ENCODE results near the gene SEC61B.
A peak's percentile ranks its signal among the peaks of the same experiment; 100 is the strongest.
"Not testable (repeated sequence)": the region's sequence is repeated elsewhere in the genome, so short reads cannot be mapped to it uniquely, and the experiment has no call there.

Gene SEC61B

DNA sequence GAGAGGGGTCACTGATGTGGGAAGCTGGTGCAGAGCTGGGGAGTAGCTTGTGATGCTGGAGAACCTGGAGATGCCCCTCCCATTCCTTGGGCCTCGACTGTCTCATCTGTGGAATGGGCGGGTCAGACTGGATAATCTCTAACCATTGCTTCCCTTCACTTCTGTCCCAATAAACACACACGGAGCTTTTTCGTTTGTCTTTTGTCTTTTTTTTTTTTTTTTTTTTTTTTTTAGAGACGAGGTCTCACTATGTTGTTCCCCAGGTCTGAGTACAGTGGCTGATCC is 36.8 kb upstream of the SEC61B start:
- Mint-ChIP-seq H3K4me3 (peak overlapping the region; percentile 54), H3K4me1 (peaks cover 54% of the 10 kb centered on the region), H3K9me3 (no peaks in the 10 kb centered on the region), H3K27ac (peak overlapping the region; percentile 89), H3K36me3 (peaks cover 4% of the 10 kb centered on the region)
- no peak for ATAC-seq
- no peak for DNase-seq (ENCODE audit: low spot score in 2 of 2)

GRCh38 chr9:99185934-99186333 is 36.1 kb upstream of the SEC61B start:
- no peak for DNase-seq (ENCODE audit: low spot score in 2 of 2)
- H3K9me3 Mint-ChIP-seq = no peaks in the 10 kb centered on the region
- peaks cover 47% of the 10 kb centered on the region for H3K4me1 Mint-ChIP-seq
- H3K36me3 Mint-ChIP-seq = peaks cover 4% of the 10 kb centered on the region
- ATAC-seq = no peak
- peak overlapping the region; percentile 89 for H3K27ac Mint-ChIP-seq
- peak overlapping the region; percentile 54 for H3K4me3 Mint-ChIP-seq

DNA sequence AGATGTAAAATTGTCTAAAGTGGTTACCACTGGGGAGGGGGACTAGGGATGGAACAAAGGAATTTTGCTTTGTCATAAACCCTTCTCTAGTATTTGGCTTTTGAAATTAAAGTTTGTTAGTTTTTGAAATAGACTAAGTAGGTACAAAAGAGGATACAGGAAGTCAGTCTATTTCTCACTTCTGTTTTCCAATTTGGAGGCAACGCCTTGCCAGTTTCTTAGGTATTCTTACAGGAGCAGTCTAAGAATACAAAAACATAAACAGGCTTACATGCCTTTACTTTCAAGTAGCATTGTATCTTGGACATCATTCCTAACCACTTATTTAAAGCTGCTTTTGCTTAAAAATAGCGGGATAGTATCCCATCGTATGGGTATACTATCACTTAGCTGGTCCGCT is 34.8 kb upstream of the SEC61B start:
- Mint-ChIP-seq H3K4me1 (peaks cover 34% of the 10 kb centered on the region), H3K9me3 (no peaks in the 10 kb centered on the region), H3K36me3 (no peaks in the 10 kb centered on the region), H3K27ac (peak overlapping the region; percentile 44), H3K4me3 (no peak overlapping the region)
- ATAC-seq (no peak), DNase-seq (ENCODE audit: low spot score in 2 of 2) (no peak)

DNA sequence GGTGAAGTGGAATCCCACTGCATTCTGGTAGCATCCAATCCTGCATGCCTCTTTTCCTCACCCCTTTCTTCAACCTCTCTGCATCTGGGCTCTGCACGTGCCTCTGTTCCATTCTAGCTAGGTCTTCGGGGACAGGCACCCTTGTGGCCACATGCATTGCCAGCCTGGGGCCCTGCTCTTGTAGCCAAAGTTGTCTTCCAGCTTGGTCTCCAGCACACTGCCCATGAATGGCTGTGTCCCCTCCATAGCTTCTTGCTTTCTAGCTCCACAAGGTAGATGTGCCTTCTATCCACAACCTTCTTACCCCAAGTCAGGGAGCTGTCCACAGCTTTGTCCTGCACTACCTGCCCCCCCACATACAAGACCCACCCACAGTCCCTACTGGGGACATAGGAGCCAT is 32.9 kb upstream of the SEC61B start:
- no peaks in the 10 kb centered on the region for H3K36me3 Mint-ChIP-seq
- H3K4me1 Mint-ChIP-seq = peaks cover 17% of the 10 kb centered on the region
- no peaks in the 10 kb centered on the region for H3K9me3 Mint-ChIP-seq
- H3K4me3 Mint-ChIP-seq = no peak overlapping the region
- peak overlapping the region; percentile 29 for H3K27ac Mint-ChIP-seq
- no peak for ATAC-seq
- no peak for DNase-seq (ENCODE audit: low spot score in 2 of 2)

- no peak overlapping the region for H3K27ac Mint-ChIP-seq
- DNase-seq (ENCODE audit: low spot score in 2 of 2) (no peak), ATAC-seq (no peak)
- no peaks in the 10 kb centered on the region for H3K36me3 Mint-ChIP-seq
- peaks cover 8% of the 10 kb centered on the region for H3K4me1 Mint-ChIP-seq
- no peaks in the 10 kb centered on the region for H3K9me3 Mint-ChIP-seq
- no peak overlapping the region for H3K4me3 Mint-ChIP-seq
These were observed 32.0 kb upstream of the SEC61B start for GRCh38 chr9:99189887-99190596.

GRCh38 chr9:99190597-99191283 is 31.3 kb upstream of the SEC61B start:
- Mint-ChIP-seq H3K9me3 (no peaks in the 10 kb centered on the region), H3K27ac (no peak overlapping the region), H3K4me3 (no peak overlapping the region), H3K4me1 (peaks cover 1% of the 10 kb centered on the region), H3K36me3 (no peaks in the 10 kb centered on the region)
- ATAC-seq (no peak), DNase-seq (ENCODE audit: low spot score in 2 of 2) (no peak)

GRCh38 chr9:99192786-99193465 is 29.2 kb upstream of the SEC61B start:
- no peaks in the 10 kb centered on the region for H3K9me3 Mint-ChIP-seq

GRCh38 chr9:99193466-99193821 is 28.6 kb upstream of the SEC61B start:
- Mint-ChIP-seq H3K4me1 (no peaks in the 10 kb centered on the region), H3K4me3 (no peak overlapping the region), H3K27ac (no peak overlapping the region), H3K9me3 (no peaks in the 10 kb centered on the region), H3K36me3 (no peaks in the 10 kb centered on the region)
- DNase-seq (ENCODE audit: low spot score in 2 of 2) (no peak), ATAC-seq (no peak)

More at GRCh38 chr9:99192786-99193465, 29.2 kb upstream of the SEC61B start:
- no peak overlapping the region for H3K4me3 Mint-ChIP-seq
- no peaks in the 10 kb centered on the region for H3K36me3 Mint-ChIP-seq
- H3K27ac Mint-ChIP-seq = no peak overlapping the region
- ATAC-seq = no peak
- no peaks in the 10 kb centered on the region for H3K4me1 Mint-ChIP-seq
- DNase-seq (ENCODE audit: low spot score in 2 of 2) = no peak

- DNase-seq (ENCODE audit: low spot score in 2 of 2); H3K4me1 Mint-ChIP-seq; H3K4me3 Mint-ChIP-seq; H3K36me3 Mint-ChIP-seq; ATAC-seq; H3K27ac Mint-ChIP-seq; H3K9me3 Mint-ChIP-seq: not testable (repeated sequence)
These were observed 25.6 kb upstream of the SEC61B start for GRCh38 chr9:99196484-99196883.

GRCh38 chr9:99197124-99197630 is 24.9 kb upstream of the SEC61B start:
- Mint-ChIP-seq H3K36me3 (no peaks in the 10 kb centered on the region), H3K4me1 (no peaks in the 10 kb centered on the region), H3K9me3 (no peaks in the 10 kb centered on the region), H3K27ac (no peak overlapping the region), H3K4me3 (no peak overlapping the region)
- ATAC-seq (no peak), DNase-seq (ENCODE audit: low spot score in 2 of 2) (no peak)

DNA sequence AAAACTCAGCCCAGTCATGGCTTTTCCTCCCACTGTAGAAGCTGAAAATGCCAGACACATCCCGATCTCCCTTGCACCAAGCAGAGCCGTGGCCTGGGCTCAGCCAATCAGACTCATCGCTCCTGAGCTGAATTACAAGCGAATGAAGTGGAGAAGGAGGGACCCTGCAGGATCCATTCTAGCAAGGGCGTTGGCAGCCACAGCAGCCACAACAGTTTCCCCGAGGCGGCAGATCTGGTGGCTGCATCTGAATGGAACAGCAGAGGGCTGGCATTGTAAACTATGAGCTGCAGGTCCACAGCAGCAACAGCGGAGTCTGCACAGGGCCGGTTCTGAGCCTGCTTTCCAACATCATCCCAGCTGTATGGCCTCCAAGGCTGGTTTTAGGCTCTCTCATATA is 24.1 kb upstream of the SEC61B start:
- Mint-ChIP-seq H3K4me3 (no peak overlapping the region), H3K4me1 (no peaks in the 10 kb centered on the region), H3K9me3 (no peaks in the 10 kb centered on the region), H3K27ac (no peak overlapping the region), H3K36me3 (no peaks in the 10 kb centered on the region)
- DNase-seq (ENCODE audit: low spot score in 2 of 2) (no peak), ATAC-seq (no peak)

DNA sequence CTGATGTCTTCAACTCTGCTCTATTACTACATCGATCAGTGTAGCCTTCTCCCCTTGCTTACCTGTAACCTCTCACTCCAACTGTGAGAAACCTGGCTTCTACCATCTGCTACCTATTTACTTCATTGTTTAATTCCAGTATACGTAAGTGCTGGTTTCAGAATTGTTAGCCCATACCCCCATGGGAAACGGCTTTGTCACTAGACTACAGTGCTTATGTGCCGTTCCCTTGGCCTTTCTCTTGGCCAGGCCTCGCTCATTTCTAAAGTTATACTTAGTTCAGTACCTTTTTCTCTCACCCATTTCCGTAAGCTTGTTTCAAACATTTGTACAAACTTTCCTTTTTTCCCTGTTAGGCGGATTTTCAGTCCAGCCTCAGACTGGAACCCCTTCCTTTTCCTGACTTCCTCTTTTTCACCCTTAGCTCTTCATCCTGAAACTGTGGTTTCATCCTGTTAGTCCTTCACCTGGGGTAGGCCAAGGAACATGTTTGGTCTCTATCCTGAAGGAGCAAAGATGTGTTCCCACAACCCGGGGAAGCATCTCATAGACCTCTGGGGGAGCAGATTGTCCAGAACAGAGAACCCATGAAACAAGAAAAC is 22.0 kb upstream of the SEC61B start:
- no peak for ATAC-seq
- Mint-ChIP-seq H3K27ac (no peak overlapping the region), H3K4me3 (no peak overlapping the region), H3K36me3 (no peaks in the 10 kb centered on the region), H3K9me3 (no peaks in the 10 kb centered on the region), H3K4me1 (no peaks in the 10 kb centered on the region)
- no peak for DNase-seq (ENCODE audit: low spot score in 2 of 2)

DNA sequence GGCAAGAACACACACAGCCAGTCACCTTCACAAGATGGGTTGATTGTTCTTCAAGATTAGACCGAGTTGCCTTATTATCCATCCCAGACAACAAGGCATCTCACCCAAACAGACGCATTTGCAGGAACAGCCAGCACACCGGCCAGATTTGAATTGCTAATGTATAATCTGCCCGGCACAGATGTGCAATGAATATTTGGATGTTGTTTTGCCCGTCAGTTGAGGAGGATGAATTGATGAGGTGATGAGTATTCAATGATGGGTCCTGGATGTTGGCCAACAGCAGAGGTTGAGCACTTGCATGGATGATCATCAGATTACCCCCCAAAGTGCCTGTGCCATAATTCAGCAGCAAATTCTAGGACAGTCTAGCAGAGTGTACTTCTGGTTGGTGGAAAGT is 20.5 kb upstream of the SEC61B start:
- no peaks in the 10 kb centered on the region for H3K36me3 Mint-ChIP-seq
- no peaks in the 10 kb centered on the region for H3K4me1 Mint-ChIP-seq
- H3K9me3 Mint-ChIP-seq = no peaks in the 10 kb centered on the region
- H3K4me3 Mint-ChIP-seq = no peak overlapping the region
- DNase-seq (ENCODE audit: low spot score in 2 of 2) (no peak), ATAC-seq (no peak)
- no peak overlapping the region for H3K27ac Mint-ChIP-seq

GRCh38 chr9:99210572-99210971 is 11.5 kb upstream of the SEC61B start:
- ATAC-seq (no peak), DNase-seq (ENCODE audit: low spot score in 2 of 2) (no peak)
- peaks cover 14% of the 10 kb centered on the region for H3K9me3 Mint-ChIP-seq
- no peak overlapping the region for H3K4me3 Mint-ChIP-seq
- H3K27ac Mint-ChIP-seq = no peak overlapping the region
- H3K36me3 Mint-ChIP-seq = peaks cover 15% of the 10 kb centered on the region
- H3K4me1 Mint-ChIP-seq = peaks cover 12% of the 10 kb centered on the region

DNA sequence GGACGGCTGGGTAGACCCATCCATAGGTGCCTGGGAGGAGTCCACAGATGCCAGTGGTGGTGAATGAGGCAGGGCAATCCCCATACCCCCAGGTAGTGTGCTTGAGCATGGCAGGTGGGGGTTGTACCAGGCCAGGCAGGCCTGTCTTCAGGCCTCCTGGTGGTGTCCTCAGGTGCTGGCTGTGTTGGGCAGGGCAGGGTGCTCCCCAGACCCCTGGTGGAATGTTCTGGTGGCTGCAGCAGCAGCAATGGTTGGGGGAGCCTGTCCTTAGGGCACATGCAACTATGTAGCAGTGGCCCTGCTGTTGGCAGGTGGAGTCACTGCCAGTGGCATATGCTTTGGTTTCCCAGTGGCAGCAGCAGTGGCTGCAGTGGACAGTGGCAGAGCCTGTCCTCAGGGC is 10.3 kb upstream of the SEC61B start:
- H3K36me3 Mint-ChIP-seq = peaks cover 23% of the 10 kb centered on the region
- DNase-seq (ENCODE audit: low spot score in 2 of 2) (no peak), ATAC-seq (peak; percentile 37)
- H3K9me3 Mint-ChIP-seq = peaks cover 14% of the 10 kb centered on the region
- H3K4me1 Mint-ChIP-seq = peaks cover 13% of the 10 kb centered on the region
- no peak overlapping the region for H3K4me3 Mint-ChIP-seq
- H3K27ac Mint-ChIP-seq = no peak overlapping the region

Measured in stimulated activated effector memory CD8-positive, alpha-beta T cell treated with anti-CD3 and anti-CD28 coated beads, Interleukin-12 subunit alpha, Interleukin-12 subunit beta, amount 100 ng/mL, for 72 hours (primary cell).